Gastrocnemius medialis (tissue), 4 donors: Measurements from ENCODE around the gene ST7.

Experiments used
- POLR2A ChIP-seq, 2 donors: fragments of 450-650 bp; IDR thresholded peaks; one replicate each; pipeline ENCODE4 v1.6.1; 2017; ENCODE audit warnings: antibody characterized with exemption in 2 of 2, mild to moderate bottlenecking in 2 of 2, moderate library complexity in 2 of 2
- TF ChIP-seq, protein P1 (sequence below), 5 experiments: fragments of 450-650 bp in 3 of 5; fragments of 200-600 bp in 2 of 5; sonication (generic) in 2 of 5; IDR thresholded peaks in 4 of 5; conservative IDR thresholded peaks in 1 of 5; 1 replicate in 4 of 5; 2 replicates in 1 of 5; pipeline ENCODE4 v1.5.1; 2016 to 2019; ENCODE audit warnings: antibody characterized with exemption in 5 of 5, mild to moderate bottlenecking in 3 of 5, moderate library complexity in 3 of 5

DNA sequence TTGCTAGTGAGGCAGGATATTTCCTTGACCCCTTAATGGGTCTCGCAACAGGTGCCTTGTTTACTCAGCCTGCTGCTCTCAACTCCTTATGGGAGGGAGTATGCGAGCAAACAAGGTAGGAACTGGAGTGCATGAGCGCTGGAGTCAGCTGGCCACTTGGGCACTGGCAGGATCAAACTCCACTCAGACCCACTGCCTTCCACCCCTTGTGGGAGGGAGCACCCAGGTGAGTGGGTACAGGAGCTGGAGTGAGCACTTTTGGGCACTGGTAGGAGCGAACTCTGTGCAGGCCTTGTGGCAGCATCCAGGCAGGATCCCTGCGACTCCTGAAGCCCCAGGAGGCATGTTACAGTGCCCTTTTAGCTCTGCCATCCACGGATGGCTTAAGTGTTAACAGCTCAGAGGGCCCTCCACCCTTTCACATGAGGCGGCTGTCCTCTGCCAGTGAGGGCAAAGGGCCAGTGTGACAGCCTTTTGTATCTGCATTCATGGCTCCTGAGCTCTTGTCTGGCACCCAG is 123.2 kb downstream of the ST7 start:
- TF ChIP-seq, protein P1, sequence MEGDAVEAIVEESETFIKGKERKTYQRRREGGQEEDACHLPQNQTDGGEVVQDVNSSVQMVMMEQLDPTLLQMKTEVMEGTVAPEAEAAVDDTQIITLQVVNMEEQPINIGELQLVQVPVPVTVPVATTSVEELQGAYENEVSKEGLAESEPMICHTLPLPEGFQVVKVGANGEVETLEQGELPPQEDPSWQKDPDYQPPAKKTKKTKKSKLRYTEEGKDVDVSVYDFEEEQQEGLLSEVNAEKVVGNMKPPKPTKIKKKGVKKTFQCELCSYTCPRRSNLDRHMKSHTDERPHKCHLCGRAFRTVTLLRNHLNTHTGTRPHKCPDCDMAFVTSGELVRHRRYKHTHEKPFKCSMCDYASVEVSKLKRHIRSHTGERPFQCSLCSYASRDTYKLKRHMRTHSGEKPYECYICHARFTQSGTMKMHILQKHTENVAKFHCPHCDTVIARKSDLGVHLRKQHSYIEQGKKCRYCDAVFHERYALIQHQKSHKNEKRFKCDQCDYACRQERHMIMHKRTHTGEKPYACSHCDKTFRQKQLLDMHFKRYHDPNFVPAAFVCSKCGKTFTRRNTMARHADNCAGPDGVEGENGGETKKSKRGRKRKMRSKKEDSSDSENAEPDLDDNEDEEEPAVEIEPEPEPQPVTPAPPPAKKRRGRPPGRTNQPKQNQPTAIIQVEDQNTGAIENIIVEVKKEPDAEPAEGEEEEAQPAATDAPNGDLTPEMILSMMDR (IDR thresholded peaks at IDR 0.05 in 4 of 5, conservative IDR thresholded peaks at IDR 0.05 in 1 of 5) = no peak
- no peak for TF ChIP-seq POLR2A (IDR thresholded peaks at IDR 0.05)
